ENCODE results near the gene ZSCAN5B.

DNA sequence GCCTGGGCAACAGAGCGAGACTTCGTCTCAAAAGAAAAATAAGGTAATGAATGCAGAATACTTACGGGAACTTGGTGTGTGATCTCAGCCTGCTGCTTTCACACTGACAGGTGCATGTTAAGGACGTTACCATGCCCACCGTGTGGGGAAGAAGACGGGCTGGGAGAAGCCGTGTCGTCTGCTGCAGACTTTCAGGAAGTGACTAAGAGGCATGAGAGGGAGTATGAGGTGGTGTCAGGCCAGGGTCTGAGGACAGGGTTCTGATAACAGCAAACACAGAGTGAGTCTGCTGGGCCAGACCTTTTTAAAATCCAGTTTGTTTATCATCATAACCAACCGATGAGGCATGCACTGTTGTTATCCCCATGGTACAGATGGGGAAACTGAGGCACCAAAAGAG lies 35.3 kb downstream of the ZSCAN5B start:
- TF ChIP-seq EP300 (IDR thresholded peaks at IDR 0.05) (no peak), CTCF (IDR thresholded peaks at IDR 0.05) (no peak), POLR2AphosphoS5 (IDR thresholded peaks at IDR 0.05) (no peak), POLR2A (IDR thresholded peaks at IDR 0.05) (no peak)
